Upper lobe of left lung (tissue), 4 donors: Measurements from ENCODE around the gene SNX1.

Experiments used
- EP300 ChIP-seq, 4 donors: sonication (generic); formaldehyde crosslinking; IDR thresholded peaks; one replicate each; pipeline ENCODE4 v1.5.1; 2017; ENCODE audit warnings: antibody characterized with exemption in 4 of 4, control low read depth in 2 of 4
- POLR2A ChIP-seq, 4 donors: fragments of 450-650 bp; IDR thresholded peaks; one replicate each; pipeline ENCODE4 v1.5.1; 2016 to 2017; ENCODE audit warnings: antibody characterized with exemption in 4 of 4, mild to moderate bottlenecking in 2 of 4
- POLR2AphosphoS5 ChIP-seq, 2 donors: sonication (generic); formaldehyde crosslinking; IDR thresholded peaks; one replicate each; pipeline ENCODE4 v1.5.1; 2017; ENCODE audit warnings: antibody characterized with exemption in 2 of 2
- TF ChIP-seq, protein P1 (sequence below), 6 experiments: fragments of 450-650 bp in 4 of 6; fragments of 200-600 bp in 2 of 6; sonication (generic) in 2 of 6; IDR thresholded peaks; one replicate each; pipeline ENCODE4 v1.5.1; 2016 to 2019; ENCODE audit warnings: antibody characterized with exemption in 6 of 6

DNA sequence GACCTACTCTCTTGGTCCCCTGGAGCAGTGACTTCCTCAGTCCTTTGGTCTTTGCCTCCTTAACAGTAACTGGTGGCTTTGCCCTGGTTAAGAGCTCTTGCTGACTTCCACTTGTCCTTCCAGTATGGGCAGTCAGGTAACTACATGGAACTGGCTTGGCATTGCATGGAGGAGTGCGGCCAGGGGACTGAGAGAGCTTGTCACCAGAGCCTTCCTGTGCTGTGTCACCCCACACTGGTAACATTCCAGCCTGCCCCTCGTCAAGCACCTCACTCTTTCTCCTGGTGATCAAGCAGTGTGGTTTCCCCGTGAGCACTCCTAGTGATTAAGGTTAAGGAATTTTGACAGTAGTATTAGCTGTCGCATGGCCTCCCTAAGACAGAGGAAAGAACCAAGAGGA lies 36.4 kb downstream of the SNX1 start:
- TF ChIP-seq, protein P1, sequence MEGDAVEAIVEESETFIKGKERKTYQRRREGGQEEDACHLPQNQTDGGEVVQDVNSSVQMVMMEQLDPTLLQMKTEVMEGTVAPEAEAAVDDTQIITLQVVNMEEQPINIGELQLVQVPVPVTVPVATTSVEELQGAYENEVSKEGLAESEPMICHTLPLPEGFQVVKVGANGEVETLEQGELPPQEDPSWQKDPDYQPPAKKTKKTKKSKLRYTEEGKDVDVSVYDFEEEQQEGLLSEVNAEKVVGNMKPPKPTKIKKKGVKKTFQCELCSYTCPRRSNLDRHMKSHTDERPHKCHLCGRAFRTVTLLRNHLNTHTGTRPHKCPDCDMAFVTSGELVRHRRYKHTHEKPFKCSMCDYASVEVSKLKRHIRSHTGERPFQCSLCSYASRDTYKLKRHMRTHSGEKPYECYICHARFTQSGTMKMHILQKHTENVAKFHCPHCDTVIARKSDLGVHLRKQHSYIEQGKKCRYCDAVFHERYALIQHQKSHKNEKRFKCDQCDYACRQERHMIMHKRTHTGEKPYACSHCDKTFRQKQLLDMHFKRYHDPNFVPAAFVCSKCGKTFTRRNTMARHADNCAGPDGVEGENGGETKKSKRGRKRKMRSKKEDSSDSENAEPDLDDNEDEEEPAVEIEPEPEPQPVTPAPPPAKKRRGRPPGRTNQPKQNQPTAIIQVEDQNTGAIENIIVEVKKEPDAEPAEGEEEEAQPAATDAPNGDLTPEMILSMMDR (IDR thresholded peaks at IDR 0.05): no peak
- no peak for TF ChIP-seq POLR2AphosphoS5 (IDR thresholded peaks at IDR 0.05)
- no peak for TF ChIP-seq POLR2A (IDR thresholded peaks at IDR 0.05)
- no peak for TF ChIP-seq EP300 (IDR thresholded peaks at IDR 0.05)
